AG09309 (cell line): Measurements from ENCODE around the gene SIPA1L2.

Source experiments
- DNase-seq: peaks from one replicate; pipeline ENCODE4 v3.0.0-alpha.2; 2010; ENCODE audit warnings: low read depth
- H3K4me3 ChIP-seq: 2 replicates; pipeline ENCODE4 v1.5.1; 2011; ENCODE audit warnings: mild to moderate bottlenecking, low read depth, low read length, moderate library complexity; ENCODE audit not compliant: control insufficient read depth
- CTCF ChIP-seq: IDR thresholded peaks from 2 replicates; pipeline ENCODE4 v1.5.1; 2011; ENCODE audit warnings: mild to moderate bottlenecking, low read depth, low read length, inconsistent platforms; ENCODE audit not compliant: insufficient read depth, control insufficient read depth; ENCODE audit errors: missing control alignments

SIPA1L2 gene

GRCh38 chr1:232657426-232658005 lies 27.6 kb upstream of the SIPA1L2 start:
- DNase-seq: no peak
- TF ChIP-seq CTCF: no peak
- no peak overlapping the region for H3K4me3 ChIP-seq

- no peak for DNase-seq
- TF ChIP-seq CTCF: no peak
Measured at GRCh38 chr1:232655746-232656085, 25.8 kb upstream of the SIPA1L2 start.

GRCh38 chr1:232655028-232655745 lies 25.3 kb upstream of the SIPA1L2 start:
- TF ChIP-seq CTCF: no peak
- no peak for DNase-seq
- no peak overlapping the region for H3K4me3 ChIP-seq

More at GRCh38 chr1:232655746-232656085, 25.8 kb upstream of the SIPA1L2 start:
- no peak overlapping the region for H3K4me3 ChIP-seq

- DNase-seq: no peak
- no peak for TF ChIP-seq CTCF
- no peak overlapping the region for H3K4me3 ChIP-seq
Measured at GRCh38 chr1:232653789-232654188, 23.9 kb upstream of the SIPA1L2 start.

- H3K4me3 ChIP-seq: no peak overlapping the region
- no peak for TF ChIP-seq CTCF
- no peak for DNase-seq
Measured at GRCh38 chr1:232650845-232651244, 20.9 kb upstream of the SIPA1L2 start.

- no peak overlapping the region for H3K4me3 ChIP-seq
- TF ChIP-seq CTCF: no peak
- no peak for DNase-seq
Measured at GRCh38 chr1:232650418-232650817, 20.5 kb upstream of the SIPA1L2 start.
